NCI-H524 (cell line): Measurements from ENCODE around the gene PCBP1.
"Not testable (repeated sequence)": the region's sequence is repeated elsewhere in the genome, so short reads cannot be mapped to it uniquely, and the experiment has no call there.

Source experiments
- DNase-seq, 2 experiments: peaks; one replicate each; lab custom pipeline; 2025; lab: John Stamatoyannopoulos, UW

Gene PCBP1

DNA sequence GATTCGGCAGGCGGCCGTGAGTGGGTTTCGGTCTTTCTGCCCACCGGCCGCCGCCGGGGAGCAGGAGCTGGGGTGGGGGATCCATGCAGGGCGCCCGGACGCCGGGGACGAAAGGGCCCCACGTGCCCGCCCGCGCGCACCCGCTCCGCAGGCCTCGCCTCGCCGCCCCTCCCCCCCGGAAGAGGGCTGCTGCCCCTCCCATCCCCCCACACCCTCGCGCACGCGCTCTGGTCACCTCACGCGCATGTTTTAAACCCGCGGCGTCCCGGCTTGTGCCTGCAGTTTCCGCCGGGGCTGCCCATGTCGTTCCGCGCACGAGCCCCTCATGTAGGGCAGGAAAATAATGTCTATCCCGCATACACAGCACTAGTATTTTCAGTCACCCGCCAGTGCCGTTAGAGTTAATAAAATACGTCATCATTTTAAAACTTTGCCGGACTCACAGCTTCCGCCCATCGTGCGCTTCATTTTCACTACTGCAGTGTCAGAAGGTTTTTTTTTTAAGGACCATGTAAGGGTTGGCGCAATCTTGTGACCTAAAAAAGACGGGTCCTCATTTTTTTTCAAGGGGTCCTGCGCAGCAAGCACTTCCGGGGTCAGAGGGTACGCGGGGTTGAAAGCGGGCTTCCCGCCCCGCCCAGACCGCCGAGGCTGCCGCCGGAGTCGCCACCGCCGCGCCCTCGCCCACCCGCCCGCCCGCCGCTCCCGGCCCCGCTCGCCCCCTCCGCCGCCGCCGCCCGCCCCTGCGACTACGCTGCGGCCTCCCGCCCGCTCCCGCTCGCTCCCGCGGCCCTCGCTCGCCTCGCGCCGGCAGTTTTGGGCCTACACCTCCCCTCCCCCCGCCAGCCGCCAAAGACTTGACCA is at the start of gene PCBP1:
PCBP1 (plus strand) TSS at position 640 of the 864 bp plus-strand sequence. CDS start 267 bp downstream, outside the sequence.
- peak; percentile 69 to 89 for DNase-seq

DNA sequence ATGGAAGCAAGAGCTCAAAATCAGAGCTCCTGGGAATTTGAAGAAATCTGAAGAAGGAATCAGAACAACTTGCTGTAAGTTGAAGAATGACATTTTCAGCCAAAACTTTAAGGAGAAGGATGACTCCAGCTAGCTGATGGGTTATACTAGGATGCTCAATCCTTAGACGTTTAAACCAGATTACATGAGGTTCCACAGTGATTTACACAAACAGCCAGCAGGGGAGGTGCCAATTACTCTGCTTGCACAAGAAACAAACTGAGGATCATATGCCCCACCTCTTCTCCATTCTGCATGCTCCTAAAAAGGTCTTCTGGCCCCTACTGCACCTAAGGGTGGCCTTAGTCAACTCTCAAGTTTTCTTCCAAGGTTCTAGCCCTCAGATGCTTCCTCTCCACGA is 47.9 kb upstream of the PCBP1 start:
- no peak for DNase-seq

DNA sequence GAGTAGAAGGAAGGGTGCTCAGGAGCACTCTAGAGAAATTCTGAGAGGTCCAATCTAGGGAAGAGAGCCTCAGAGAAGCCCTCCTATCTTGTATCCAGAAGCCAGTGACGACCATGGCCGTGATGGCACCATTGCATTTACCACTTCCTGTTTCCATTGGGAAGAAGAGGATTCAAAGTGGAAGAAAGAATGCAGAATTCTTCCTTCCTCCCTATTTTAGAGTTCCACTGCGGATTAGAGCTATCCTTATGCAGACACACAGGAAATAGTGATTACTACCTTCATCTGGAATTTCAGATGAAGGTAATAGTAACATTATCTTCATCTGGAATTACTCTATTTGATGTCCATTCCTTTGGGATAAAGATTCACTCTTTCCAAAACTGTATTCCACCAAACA is 45.6 kb upstream of the PCBP1 start:
- DNase-seq, result no peak

DNA sequence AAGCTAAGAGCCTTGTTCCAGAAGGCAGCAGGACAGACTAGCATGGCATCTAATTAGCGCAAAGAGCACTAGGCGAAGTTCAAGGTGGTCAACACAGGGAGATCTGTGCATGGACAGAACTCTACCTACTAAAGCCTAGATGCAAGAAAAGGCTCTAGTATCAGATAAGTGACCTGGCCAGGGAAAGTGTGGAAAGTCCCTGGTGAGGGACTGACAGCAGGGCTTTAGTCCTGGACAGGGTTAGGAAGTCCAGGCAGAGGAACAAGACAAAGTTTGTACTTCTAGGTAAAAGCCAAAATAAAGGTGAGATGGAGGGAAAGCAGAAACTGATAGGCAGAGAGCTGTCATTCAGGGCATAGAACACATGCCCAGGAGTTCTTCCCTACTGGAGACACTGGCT is 45.0 kb upstream of the PCBP1 start:
- DNase-seq, result no peak

DNA sequence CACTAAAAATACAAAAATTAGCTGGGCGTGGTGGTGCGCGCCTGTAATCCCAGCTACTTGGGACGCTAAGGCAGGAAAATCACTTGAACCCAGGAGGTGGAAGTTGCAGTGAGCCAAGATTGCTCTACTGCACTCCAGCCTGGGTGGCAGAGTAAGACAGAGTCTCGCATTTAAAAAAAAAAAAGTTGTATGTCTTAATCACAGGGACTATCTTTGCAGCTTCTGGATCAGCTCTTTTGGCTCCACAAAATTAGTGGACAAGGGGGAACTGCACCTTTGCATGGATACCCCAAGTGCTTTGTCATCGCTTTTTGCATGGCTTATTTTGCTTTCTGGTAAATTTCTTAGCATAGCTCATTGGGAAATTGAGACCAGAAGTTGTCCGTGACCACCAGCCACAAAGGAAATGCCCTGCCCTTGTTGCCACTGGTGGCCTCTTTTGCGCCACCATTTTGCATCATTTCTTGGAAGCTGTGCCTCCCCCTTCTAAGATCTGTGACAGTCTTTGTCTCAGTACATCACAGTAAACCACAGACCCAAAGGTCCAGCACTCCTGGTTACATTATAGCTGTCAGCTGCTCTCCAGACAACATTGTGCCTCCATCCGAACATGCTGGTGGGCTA is 43.9 kb upstream of the PCBP1 start:
- DNase-seq, result no peak

DNA sequence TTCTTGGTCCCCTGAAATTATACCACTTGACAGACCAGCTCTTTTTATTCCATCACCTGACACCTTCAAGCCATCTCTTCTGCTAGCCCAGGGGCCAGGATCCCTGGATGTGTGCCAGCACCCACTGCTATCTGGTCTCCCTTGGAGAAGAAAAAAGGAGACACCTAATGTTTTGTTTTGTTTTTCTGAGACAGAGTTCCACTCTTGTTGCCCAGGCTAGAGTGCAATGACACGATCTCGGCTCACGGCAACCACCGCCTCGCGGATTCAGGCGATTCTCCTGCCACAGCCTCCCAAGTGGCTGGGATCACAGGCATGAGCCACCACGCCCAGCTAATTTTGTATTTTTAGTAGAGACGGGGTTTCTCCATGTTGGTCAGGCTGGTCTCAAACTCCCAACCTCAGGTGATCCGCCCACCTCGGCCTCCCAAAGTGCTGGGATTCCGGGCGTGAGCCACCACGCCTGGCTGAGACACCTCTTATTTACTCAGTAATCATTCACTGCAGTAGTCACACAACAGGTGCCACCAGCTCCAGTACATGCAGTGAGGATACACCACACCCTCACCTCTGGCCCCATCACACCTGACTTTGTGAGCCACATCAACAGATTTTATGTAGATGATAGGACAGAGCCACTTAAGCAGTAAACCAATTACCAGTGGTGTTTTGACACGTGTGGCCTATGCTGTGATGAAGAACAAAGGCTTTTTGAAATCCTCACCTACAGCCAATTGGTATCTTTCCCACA is 42.8 kb upstream of the PCBP1 start:
- DNase-seq, result no peak

DNA sequence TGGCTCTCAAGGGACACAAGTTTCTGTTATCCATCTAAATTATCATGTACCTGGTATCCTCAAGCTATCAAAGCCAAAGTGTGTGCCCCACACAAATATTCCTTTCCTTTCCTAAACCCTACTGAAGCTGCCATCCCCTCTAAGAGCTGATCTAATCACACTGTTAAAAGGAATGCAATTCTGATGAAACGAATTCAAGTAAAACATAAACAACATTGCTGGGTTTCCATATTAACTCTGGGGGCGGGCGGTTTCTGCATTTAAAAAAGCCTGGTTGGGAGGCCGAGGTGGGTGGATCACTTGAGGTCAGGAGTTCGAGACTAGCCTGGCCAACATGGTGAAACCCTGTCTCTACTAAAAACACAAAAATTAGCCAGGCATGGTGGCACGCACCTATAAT is 41.9 kb upstream of the PCBP1 start:
- DNase-seq, result no peak

DNA sequence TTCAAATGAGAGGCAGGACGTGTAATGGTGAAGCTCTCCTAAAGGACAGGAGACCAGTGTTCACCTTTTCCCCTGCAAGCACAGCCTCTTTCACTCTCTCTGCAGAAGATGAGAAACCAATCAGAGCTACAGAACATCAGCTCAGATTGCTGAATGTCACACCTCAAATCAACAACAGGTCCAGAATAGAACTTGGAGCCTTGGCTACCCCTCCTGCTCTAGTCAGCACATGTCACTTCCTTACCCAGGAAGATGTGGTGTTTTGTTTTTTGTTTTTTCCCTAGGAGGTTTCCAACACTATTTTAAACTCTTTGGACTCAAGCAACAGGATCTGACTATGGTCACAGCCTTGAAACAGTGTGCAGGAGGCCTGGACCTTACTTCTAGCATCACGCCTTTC is 41.3 kb upstream of the PCBP1 start:
- no peak for DNase-seq

DNA sequence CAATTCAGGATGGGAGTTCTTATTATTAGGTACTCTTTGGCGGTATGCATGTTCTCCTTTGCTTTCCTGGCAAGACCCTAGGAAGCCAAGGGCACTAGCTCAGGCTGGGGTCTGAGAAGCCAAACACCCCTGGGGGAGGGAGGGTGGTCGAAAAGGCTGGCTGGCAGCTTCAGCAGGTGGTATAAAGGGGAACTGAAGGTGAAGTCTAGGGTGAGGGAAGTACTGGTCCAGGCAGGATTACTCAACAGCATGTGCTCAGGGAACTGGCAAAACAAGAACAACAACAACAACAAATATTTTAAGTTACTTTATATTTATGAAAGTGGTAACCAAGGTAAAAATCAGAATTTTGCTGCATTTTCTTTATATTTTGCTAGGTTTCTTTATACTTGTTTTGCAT is 40.7 kb upstream of the PCBP1 start:
- DNase-seq, result no peak

DNA sequence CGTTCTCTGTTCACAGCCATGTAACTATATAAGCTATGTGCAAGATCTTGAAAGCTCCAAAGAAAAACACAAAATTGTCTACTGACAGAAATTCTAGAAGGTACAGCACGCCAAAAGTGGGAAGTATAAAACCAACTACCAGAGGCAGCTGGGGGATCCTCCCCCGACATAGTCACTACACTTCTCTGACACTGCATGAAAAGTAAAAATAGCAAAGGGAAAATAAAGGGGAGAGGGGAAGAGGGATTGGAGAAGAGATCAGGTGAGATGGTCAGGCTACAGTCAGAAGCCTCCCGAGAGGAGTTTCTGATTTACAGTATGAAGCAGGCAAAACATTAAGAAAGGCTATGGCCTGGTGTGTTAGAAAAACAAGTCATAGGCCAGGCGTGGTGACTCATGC is 39.8 kb upstream of the PCBP1 start:
- DNase-seq, result no peak

DNA sequence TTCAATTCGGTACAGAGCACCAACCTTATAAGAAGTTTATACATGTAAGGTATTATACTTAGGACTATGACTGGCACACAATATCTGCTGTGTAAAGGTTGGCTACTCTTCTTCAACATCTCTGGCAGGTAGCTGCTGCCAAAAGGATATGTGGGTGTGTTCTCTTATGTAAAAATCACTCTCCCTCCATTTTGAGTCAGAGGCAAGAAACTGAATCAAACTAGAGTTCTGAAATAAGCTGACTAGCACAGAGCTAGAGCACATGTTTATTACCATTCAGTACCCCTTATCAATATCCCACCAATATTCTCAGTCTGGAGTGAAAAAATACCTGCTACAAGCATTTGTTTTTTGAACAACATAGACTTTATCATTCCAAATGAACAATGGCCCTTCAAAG is 38.0 kb upstream of the PCBP1 start:
- DNase-seq, result no peak

DNA sequence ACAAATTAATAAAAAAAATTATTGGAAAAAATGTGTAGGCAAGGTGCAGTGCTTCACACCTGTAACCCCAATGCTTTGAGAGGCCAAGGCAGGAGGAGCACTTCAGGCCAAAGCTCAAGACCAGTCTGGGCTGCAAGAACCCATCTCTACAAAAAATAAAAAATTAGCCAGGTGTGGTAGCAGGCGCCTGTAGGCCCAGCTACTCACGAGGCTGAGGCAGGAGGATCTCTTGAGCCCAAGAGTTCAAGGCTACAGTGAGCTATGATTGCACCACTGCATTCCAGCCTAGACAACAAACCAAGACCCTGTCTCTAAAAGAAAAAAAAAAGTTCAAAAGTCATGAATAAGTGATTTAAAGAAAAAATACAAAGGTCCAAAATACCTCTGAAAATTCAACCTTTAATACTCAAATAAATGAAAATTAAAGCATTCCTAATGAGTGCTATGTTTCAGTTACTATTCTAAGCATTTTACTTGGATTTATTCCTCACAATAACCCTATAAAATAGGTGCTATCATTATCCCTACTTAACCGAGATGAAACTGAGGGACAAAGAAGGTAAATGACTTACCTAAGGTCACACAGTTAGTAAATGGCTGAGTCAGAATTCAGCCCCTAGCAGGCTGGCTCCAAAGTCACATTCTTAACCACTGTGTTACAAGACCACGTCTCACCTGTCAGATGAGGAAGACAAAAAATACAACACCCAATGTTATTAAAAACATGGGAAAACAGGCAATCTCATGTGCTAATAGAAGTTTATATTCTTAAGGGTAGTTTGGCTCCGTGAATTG is 36.4 kb upstream of the PCBP1 start:
- no peak for DNase-seq

DNA sequence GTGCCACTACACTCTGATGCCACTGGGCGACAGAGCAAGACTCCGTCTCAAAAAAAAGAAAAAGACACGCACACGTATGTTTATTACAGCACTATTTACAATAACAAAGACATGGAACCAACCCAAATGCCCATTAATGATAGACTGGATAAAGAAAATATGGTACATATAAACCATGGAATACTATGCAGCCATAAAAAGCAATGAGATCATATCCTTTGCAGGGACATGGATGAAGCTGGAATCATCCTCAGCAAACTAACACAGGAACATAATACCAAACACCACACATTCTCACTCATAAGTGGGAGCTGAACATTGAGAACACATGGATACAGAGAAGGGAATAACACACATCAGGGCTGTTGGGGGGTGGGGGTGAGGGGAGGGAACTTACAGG is 32.0 kb upstream of the PCBP1 start:
- not testable (repeated sequence) for DNase-seq

DNA sequence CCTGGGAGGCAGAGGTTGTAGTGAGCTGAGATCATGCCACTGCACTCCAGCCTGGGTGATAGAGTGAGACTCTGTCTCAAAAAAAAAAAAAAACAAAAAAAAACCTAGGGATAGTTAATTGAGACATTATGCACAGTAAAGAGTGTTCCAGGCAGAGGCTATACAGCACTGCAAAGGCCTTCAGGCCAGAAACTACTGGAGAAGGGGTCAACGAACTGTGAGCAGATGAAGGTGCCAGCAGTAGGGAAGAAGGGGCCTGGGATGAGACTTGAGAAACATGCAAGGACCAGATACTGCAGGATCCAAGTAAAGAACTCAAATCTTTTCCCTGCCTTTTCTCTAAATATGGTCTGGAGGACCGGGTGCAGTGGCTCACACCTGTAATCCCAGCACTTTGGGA is 26.0 kb upstream of the PCBP1 start:
- no peak for DNase-seq

DNA sequence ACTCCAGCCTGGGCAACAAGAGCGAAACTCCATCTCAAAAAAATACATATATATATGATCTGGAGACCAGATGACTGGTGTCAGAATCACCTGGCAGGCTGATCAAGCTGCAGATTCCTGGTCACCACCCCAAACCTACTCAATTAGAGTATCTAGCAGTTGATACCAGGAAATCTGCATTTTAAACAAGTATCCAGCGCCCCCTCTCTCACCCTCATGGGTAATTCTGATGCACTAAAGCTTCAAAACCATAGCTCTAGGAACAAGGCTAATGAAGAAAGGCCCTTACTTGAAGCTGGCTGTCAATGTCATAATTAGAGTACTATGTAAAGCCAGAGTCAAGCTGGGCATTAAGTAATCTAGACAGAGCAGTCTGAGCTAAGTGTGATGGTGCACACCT is 25.0 kb upstream of the PCBP1 start:
- no peak for DNase-seq

DNA sequence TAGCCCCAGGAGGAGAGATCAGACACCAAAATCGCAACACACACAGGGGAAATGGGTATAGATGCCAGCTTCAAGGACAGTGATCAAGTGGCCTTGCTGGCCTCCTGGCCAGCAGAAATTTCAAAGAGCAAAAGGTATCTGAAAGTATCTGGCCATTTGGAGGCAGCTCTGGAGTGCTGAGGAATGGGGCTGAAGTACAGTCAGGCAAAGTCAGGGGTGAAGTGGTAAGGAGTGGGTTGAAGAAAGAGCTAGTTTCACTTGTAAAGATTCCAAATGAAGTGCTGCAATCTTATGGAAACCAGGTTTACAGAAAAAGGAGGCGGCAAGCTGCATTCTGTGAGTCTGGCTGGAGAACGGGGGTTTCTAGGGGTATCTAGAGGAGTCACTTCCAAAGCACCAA is 19.2 kb upstream of the PCBP1 start:
- DNase-seq, result no peak

DNA sequence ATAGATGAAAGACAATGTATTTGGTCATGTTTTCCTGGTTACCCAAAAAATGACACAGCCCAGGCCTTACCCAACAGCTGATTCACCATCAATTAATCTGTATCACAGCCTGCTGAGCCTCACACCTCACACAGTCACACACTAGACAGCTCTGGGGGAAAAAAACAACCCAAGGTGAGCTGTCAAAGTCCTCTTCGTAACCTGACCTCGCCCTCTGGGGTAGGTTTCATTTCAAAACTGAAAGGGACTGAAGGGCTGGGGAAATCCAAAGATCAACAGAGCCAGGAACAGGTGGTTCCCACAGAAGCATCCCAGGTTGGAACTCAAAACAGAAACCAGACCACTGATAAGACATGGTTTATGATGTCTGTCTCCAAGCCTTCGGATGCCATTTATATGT is 18.2 kb upstream of the PCBP1 start:
- no peak for DNase-seq

DNA sequence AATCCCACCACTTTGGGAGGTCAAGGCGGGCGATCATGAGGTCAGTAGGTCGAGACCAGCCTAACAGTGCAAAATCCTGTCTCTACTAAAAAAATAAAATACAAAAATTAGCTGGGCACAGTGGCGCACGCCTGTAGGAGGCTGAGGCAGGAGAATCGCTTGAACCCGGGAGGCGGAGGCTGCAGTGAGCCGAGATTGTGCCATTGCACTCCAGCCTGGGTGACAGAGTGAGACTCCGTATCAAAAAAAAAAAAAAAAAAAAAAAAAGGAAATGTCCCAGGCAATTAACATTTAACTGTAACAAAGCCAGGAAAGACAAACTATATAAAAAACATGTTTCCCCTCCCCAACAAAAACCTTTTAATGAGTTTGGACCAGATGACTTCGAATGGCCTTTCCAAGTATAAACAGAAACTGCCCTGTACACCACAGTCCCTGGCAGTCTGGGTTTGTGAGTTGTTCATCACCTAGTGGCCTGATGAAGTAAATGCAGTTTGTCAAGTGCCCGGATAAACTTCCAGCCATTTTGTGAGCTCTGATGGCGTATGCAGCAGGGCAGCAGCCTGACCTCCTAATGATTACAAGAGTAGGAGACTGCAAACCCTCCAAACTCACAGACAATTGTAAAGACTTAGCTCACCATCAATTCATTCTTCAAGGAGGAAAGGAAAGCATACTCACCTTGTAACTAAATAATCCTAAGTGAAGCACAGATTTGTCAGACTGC is 16.6 kb upstream of the PCBP1 start:
- peak; percentile 63 to 81 for DNase-seq

DNA sequence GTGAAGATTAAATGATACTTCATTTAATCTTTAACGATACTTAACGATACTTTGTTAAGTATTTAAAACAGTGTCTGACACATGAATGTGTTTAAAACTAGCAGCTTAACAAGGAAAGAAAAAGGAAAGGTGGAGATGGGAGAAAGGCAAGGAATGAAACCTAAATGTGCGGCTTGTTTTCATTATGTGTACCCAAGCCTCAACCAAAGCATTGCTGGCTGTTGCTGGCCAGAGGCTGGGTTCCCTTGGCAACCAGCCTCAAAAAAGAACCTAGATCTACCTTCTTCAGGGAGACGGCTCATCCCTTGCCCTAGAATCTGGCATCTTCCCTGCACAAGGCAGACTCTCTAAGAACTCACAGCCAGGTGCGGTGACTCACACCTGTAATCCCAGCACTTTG is 13.8 kb upstream of the PCBP1 start:
- DNase-seq, result no peak

DNA sequence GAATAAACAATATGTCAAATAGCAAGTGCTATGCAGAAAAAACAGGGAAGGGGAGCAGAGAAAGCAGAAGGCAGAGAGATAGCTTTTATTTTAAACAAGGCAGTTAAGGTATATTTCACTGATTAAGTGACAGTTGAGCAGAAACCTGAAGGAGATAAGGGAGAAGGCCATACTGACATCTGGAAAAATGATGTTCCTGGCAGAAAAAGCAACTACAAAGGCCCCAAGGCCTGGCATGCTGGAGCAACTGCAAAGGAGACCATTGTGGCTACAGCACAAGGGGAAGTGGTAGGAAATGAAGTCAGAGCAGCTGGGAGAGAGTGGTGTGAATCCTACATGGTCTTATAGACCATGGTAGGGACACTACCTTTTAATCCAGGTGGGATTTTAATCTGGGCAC is 8.9 kb upstream of the PCBP1 start:
- no peak for DNase-seq

DNA sequence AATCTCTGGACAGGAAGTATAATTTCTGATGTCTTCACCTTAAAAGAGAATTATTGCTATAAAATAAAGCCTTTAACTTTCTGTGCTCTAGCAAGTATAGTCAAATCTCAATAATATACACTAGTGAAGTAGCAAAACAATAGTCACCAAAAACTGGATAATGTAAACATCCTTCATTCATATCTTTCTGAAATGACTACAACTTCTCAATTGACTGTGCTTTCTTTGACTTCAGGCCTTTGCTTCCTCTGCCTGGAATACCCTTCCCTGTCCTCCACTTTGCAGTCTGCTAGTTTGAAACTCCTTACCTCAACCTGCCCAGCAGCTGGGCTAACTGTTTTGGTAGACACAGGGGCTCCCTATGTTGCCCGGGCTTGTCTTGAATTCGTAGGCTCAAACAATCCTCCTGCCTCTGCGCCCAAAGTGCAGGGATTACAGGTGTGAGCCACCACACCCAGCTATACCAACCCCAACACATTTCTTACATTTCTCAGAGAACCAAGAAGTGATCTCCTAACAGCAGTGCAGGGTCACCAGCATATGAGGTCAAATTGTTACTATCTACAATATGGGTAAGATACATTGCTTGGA is 6.6 kb upstream of the PCBP1 start:
- no peak for DNase-seq
